Occipital lobe (tissue), 2 donors: ENCODE results near the gene RNFT2. TPM values are rescaled to one million over a fixed set of nuclear protein-coding genes. Genes with fewer than 3 reads are reported as not detected.
A peak's percentile ranks its signal among the peaks of the same experiment; 100 is the strongest.

Experiments
- DNase-seq: peaks from one replicate; lab custom pipeline; 2025; lab: John Stamatoyannopoulos, UW
- total RNA-seq: library from RNA; depleted of rRNA; stranded (reverse); fragments of >200 nt; gene quantifications from one replicate; pipeline ENCODE4 v1.2.3, GENCODE V29; 2014

The RNFT2 gene
- total RNA-seq, 1 donor from 2014 or later = 36.0 TPM

- no peak for DNase-seq
Measured at GRCh38 chr12:116832353-116832752, 94.2 kb downstream of the RNFT2 start.

GRCh38 chr12:116833474-116833873 lies 95.4 kb downstream of the RNFT2 start:
- no peak for DNase-seq

GRCh38 chr12:116835484-116835883 lies 97.4 kb downstream of the RNFT2 start:
- DNase-seq = no peak

- DNase-seq = no peak
Measured at GRCh38 chr12:116837097-116837496, 99.0 kb downstream of the RNFT2 start.

- no peak for DNase-seq
Measured at GRCh38 chr12:116838365-116838764, 100.2 kb downstream of the RNFT2 start.

- no peak for DNase-seq
Measured at GRCh38 chr12:116839287-116839830, 101.2 kb downstream of the RNFT2 start.

- DNase-seq = no peak
Measured at GRCh38 chr12:116843085-116843484, 105.0 kb downstream of the RNFT2 start.

GRCh38 chr12:116849216-116849615 lies 111.1 kb downstream of the RNFT2 start:
- no peak for DNase-seq

GRCh38 chr12:116852303-116852702 lies 114.2 kb downstream of the RNFT2 start:
- no peak for DNase-seq

- no peak for DNase-seq
Measured at GRCh38 chr12:116853507-116853906, 115.4 kb downstream of the RNFT2 start.

- DNase-seq = no peak
Measured at GRCh38 chr12:116855744-116856470, 117.8 kb downstream of the RNFT2 start.

- no peak for DNase-seq
Measured at GRCh38 chr12:116856729-116857128, 118.6 kb downstream of the RNFT2 start.

- DNase-seq = no peak
Measured at GRCh38 chr12:116859079-116859478, 121.0 kb downstream of the RNFT2 start.

GRCh38 chr12:116860263-116860662 lies 122.1 kb downstream of the RNFT2 start:
- DNase-seq = no peak

- peak; percentile 78 for DNase-seq
Measured at GRCh38 chr12:116861320-116861719, 123.2 kb downstream of the RNFT2 start.

- DNase-seq = no peak
Measured at GRCh38 chr12:116862167-116862566, 124.1 kb downstream of the RNFT2 start.

- no peak for DNase-seq
Measured at GRCh38 chr12:116863275-116863767, 125.2 kb downstream of the RNFT2 start.

GRCh38 chr12:116864371-116865160 lies 126.5 kb downstream of the RNFT2 start:
- no peak for DNase-seq

- no peak for DNase-seq
Measured at GRCh38 chr12:116867523-116867922, 129.4 kb downstream of the RNFT2 start.

GRCh38 chr12:116870306-116870705 lies 132.2 kb downstream of the RNFT2 start:
- no peak for DNase-seq

- no peak for DNase-seq
Measured at GRCh38 chr12:116874324-116874995, 136.3 kb downstream of the RNFT2 start.
